Panc1 (cell line): Measurements from ENCODE around the gene EPHA3.

ENCODE experiments used
- CTCF ChIP-seq: fragments of 450-650 bp; IDR thresholded peaks from 2 replicates; pipeline ENCODE4 v1.5.1; 2017; ENCODE audit warnings: mild to moderate bottlenecking
- POLR2AphosphoS5 ChIP-seq: IDR thresholded peaks from 2 replicates; pipeline ENCODE4 v1.6.1; 2012; ENCODE audit warnings: mild to moderate bottlenecking, low read depth, low read length, moderate library complexity
- REST ChIP-seq, 2 experiments: IDR thresholded peaks; 2 replicates each; pipeline ENCODE4 v1.6.1; 2011 to 2012; ENCODE audit warnings: low read depth in 2 of 2, control low read depth in 1 of 2, low read length in 1 of 2, mild to moderate bottlenecking in 1 of 2, moderate library complexity in 1 of 2; ENCODE audit not compliant: insufficient read depth in 1 of 2
- SIN3A ChIP-seq: IDR thresholded peaks from 2 replicates; pipeline ENCODE4 v1.6.1; 2012; ENCODE audit warnings: low read depth, mild to moderate bottlenecking, low read length, moderate library complexity, borderline replicate concordance; ENCODE audit not compliant: insufficient read depth
- TCF7L2 ChIP-seq: IDR thresholded peaks from 2 replicates; pipeline ENCODE4 v1.6.1; 2011; ENCODE audit warnings: mild to moderate bottlenecking, low read depth, low read length, inconsistent platforms

- TF ChIP-seq CTCF (no peak), SIN3A (no peak), POLR2AphosphoS5 (no peak), TCF7L2 (no peak), REST (IDR thresholded peaks at IDR 0.05; ENCODE audit: insufficient read depth in 1 of 2, low read depth in 2 of 2, low read length in 1 of 2) (no peak)
Measured at GRCh38 chr3:89276116-89276515, 168.7 kb downstream of the EPHA3 start.
